Fibroblast of mammary gland (primary cell): ENCODE results near the gene PDS5B.
A peak's percentile ranks its signal among the peaks of the same experiment; 100 is the strongest.

Source experiments
- DNase-seq: peaks from one replicate; pipeline ENCODE4 v3.0.0-alpha.2; 2010; ENCODE audit warnings: low read depth
- H3K4me3 ChIP-seq: 2 replicates; pipeline ENCODE4 v1.5.1; 2011; ENCODE audit warnings: low read depth, mild to moderate bottlenecking, low read length, moderate library complexity; ENCODE audit not compliant: control insufficient read depth
- TF ChIP-seq, protein P1 (sequence below): conservative IDR thresholded peaks from 2 replicates; pipeline ENCODE4 v1.5.1; 2011; ENCODE audit warnings: low read depth, low read length, inconsistent platforms; ENCODE audit not compliant: control insufficient read depth, insufficient read depth

Gene PDS5B

GRCh38 chr13:32629866-32630265 is 43.6 kb downstream of the PDS5B start:
- no peak overlapping the region for H3K4me3 ChIP-seq
- TF ChIP-seq, protein P1, sequence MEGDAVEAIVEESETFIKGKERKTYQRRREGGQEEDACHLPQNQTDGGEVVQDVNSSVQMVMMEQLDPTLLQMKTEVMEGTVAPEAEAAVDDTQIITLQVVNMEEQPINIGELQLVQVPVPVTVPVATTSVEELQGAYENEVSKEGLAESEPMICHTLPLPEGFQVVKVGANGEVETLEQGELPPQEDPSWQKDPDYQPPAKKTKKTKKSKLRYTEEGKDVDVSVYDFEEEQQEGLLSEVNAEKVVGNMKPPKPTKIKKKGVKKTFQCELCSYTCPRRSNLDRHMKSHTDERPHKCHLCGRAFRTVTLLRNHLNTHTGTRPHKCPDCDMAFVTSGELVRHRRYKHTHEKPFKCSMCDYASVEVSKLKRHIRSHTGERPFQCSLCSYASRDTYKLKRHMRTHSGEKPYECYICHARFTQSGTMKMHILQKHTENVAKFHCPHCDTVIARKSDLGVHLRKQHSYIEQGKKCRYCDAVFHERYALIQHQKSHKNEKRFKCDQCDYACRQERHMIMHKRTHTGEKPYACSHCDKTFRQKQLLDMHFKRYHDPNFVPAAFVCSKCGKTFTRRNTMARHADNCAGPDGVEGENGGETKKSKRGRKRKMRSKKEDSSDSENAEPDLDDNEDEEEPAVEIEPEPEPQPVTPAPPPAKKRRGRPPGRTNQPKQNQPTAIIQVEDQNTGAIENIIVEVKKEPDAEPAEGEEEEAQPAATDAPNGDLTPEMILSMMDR: no peak
- no peak for DNase-seq

GRCh38 chr13:32632343-32632909 is 46.2 kb downstream of the PDS5B start:
- TF ChIP-seq, protein P1: no peak
- H3K4me3 ChIP-seq: no peak overlapping the region
- no peak for DNase-seq

- TF ChIP-seq, protein P1: no peak
- DNase-seq: no peak
- H3K4me3 ChIP-seq: no peak overlapping the region
Measured at GRCh38 chr13:32636711-32637110, 50.5 kb downstream of the PDS5B start.

- H3K4me3 ChIP-seq: no peak overlapping the region
- no peak for DNase-seq
- TF ChIP-seq, protein P1: no peak
Measured at GRCh38 chr13:32638739-32639138, 52.5 kb downstream of the PDS5B start.

GRCh38 chr13:32639502-32640105 is 53.4 kb downstream of the PDS5B start:
- TF ChIP-seq, protein P1: peak; percentile 91
- H3K4me3 ChIP-seq: no peak overlapping the region
- DNase-seq: peak; percentile 78

GRCh38 chr13:32642316-32642715 is 56.1 kb downstream of the PDS5B start:
- TF ChIP-seq, protein P1: no peak
- no peak overlapping the region for H3K4me3 ChIP-seq
- no peak for DNase-seq
